ENCODE measurements around the gene P2RX3. TPM values are rescaled to one million over a fixed set of nuclear protein-coding genes. Genes with fewer than 3 reads are reported as not detected.

P2RX3 gene
- total RNA-seq, 4 donors from 2014 or later = not detected

- Histone ChIP-seq H3K9me3 (no peaks in the 10 kb centered on the region), H3K36me3 (peaks cover 0 to 55% of the 10 kb centered on the region in 2 donors), H3K27me3 (no peaks in the 10 kb centered on the region), H3K27ac (peak overlapping the region; percentile 45 to 99 (median 97)), H3K4me1 (peaks cover 63 to 67% of the 10 kb centered on the region in 2 donors), H3K4me3 (no peak overlapping the region)
- intact Hi-C loops (cut with DNase I; ENCODE audit: low total_unique reads) (no loop called here), in situ Hi-C loops (cut with MboI; ENCODE audit: low sequenced_read_pairs in 4 of 4) (no loop called here)
- TF ChIP-seq POLR2A (IDR thresholded peaks at IDR 0.05) (no peak), CTCF (IDR thresholded peaks at IDR 0.05 in 4 of 5, conservative IDR thresholded peaks at IDR 0.05 in 1 of 5) (no peak)
- no peak for DNase-seq
- ATAC-seq = no peak
Measured at GRCh38 chr11:57315491-57315890, 22.7 kb upstream of the P2RX3 start.

- H3K36me3 ChIP-seq = peaks cover 0 to 60% of the 10 kb centered on the region in 2 donors
- TF ChIP-seq CTCF (IDR thresholded peaks at IDR 0.05 in 4 of 5, conservative IDR thresholded peaks at IDR 0.05 in 1 of 5) (no peak), POLR2A (IDR thresholded peaks at IDR 0.05) (no peak)
- DNase-seq = peak in 1 of 2 donors; percentile 87
- H3K9me3 ChIP-seq = no peaks in the 10 kb centered on the region
- no peaks in the 10 kb centered on the region for H3K27me3 ChIP-seq
- intact Hi-C loops (cut with DNase I; ENCODE audit: low total_unique reads) (no loop called here), in situ Hi-C loops (cut with MboI; ENCODE audit: low sequenced_read_pairs in 4 of 4) (no loop called here)
- ATAC-seq = peak in 1 of 2 donors; percentile 39
- peak overlapping the region; percentile 45 to 99 (median 97) for H3K27ac ChIP-seq
- H3K4me1 ChIP-seq = peaks cover 57 to 68% of the 10 kb centered on the region in 2 donors
- H3K4me3 ChIP-seq = no peak overlapping the region
Measured at GRCh38 chr11:57316017-57316416, 22.1 kb upstream of the P2RX3 start.

GRCh38 chr11:57318178-57318577 is 20.0 kb upstream of the P2RX3 start:
- DNase-seq (peak in 1 of 2 donors; percentile 65), ATAC-seq (peak; percentile 39 to 61)
- in situ Hi-C loops (cut with MboI; ENCODE audit: low sequenced_read_pairs in 4 of 4) = no loop called here
- Histone ChIP-seq H3K9me3 (no peaks in the 10 kb centered on the region), H3K27ac (peak overlapping the region; percentile 95 to 99 (median 98)), H3K4me1 (peaks cover 59 to 72% of the 10 kb centered on the region in 2 donors), H3K36me3 (peaks cover 0 to 52% of the 10 kb centered on the region in 2 donors), H3K27me3 (no peaks in the 10 kb centered on the region), H3K4me3 (peak overlapping the region; percentile 2 to 36 (median 17))
- no peak for TF ChIP-seq POLR2A (IDR thresholded peaks at IDR 0.05)
- TF ChIP-seq CTCF (IDR thresholded peaks at IDR 0.05 in 4 of 5, conservative IDR thresholded peaks at IDR 0.05 in 1 of 5) = no peak
- intact Hi-C loops (cut with DNase I; ENCODE audit: low total_unique reads) = no loop called here

GRCh38 chr11:57320067-57320718 is 18.0 kb upstream of the P2RX3 start:
- in situ Hi-C loops (cut with MboI; ENCODE audit: low sequenced_read_pairs in 4 of 4) = loop anchor here in 1 of 4 donors (10.0 kb wide), 1 partner anchor 175 kb away; no protein-coding TSS in a partner anchor
- H3K9me3 ChIP-seq = no peaks in the 10 kb centered on the region
- DNase-seq (no peak), ATAC-seq (no peak)
- H3K27me3 ChIP-seq = no peaks in the 10 kb centered on the region
- H3K4me1 ChIP-seq = peaks cover 62 to 78% of the 10 kb centered on the region in 2 donors
- TF ChIP-seq CTCF (IDR thresholded peaks at IDR 0.05 in 4 of 5, conservative IDR thresholded peaks at IDR 0.05 in 1 of 5) = no peak
- no peak for TF ChIP-seq POLR2A (IDR thresholded peaks at IDR 0.05)
- H3K36me3 ChIP-seq = peaks cover 0 to 33% of the 10 kb centered on the region in 2 donors
- peak overlapping the region in 2 of 4 donors; percentile 5 to 22 for H3K4me3 ChIP-seq
- peak overlapping the region; percentile 95 to 99 (median 97) for H3K27ac ChIP-seq
- intact Hi-C loops (cut with DNase I; ENCODE audit: low total_unique reads) = loop anchor here (10.0 kb wide), 1 partner anchor 425 kb away; the partner anchor contains the start of gene SELENOH

All from gastrocnemius medialis (tissue), 4 donors.